Measurements from ENCODE around the gene STK16.

Gene STK16

GRCh38 chr2:219220652-219221402 is 24.5 kb upstream of the STK16 start:
- in situ Hi-C loops (cut with HindIII; ENCODE audit: low sequenced_read_pairs) = no loop called here
- DNase-seq (ENCODE audit: low read depth, low spot score) = no peak
- no peak for TF ChIP-seq CTCF (IDR thresholded peaks at IDR 0.05; ENCODE audit: low read depth, low read length)
- H3K4me3 ChIP-seq (ENCODE audit: low read depth, low read length) = no peak overlapping the region

GRCh38 chr2:219221957-219222518 is 23.2 kb upstream of the STK16 start:
- DNase-seq (ENCODE audit: low read depth, low spot score) = no peak
- in situ Hi-C loops (cut with HindIII; ENCODE audit: low sequenced_read_pairs) = no loop called here
- no peak overlapping the region for H3K4me3 ChIP-seq (ENCODE audit: low read depth, low read length)
- TF ChIP-seq CTCF (IDR thresholded peaks at IDR 0.05; ENCODE audit: low read depth, low read length) = no peak

GRCh38 chr2:219223831-219224610 is 21.3 kb upstream of the STK16 start:
- DNase-seq (ENCODE audit: low read depth, low spot score) = no peak
- in situ Hi-C loops (cut with HindIII; ENCODE audit: low sequenced_read_pairs) = no loop called here
- H3K4me3 ChIP-seq (ENCODE audit: low read depth, low read length) = no peak overlapping the region
- no peak for TF ChIP-seq CTCF (IDR thresholded peaks at IDR 0.05; ENCODE audit: low read depth, low read length)

GRCh38 chr2:219225350-219225749 is 19.9 kb upstream of the STK16 start:
- no peak for TF ChIP-seq CTCF (IDR thresholded peaks at IDR 0.05; ENCODE audit: low read depth, low read length)
- no peak for DNase-seq (ENCODE audit: low read depth, low spot score)
- H3K4me3 ChIP-seq (ENCODE audit: low read depth, low read length) = no peak overlapping the region
- in situ Hi-C loops (cut with HindIII; ENCODE audit: low sequenced_read_pairs) = no loop called here

- H3K4me3 ChIP-seq (ENCODE audit: low read depth, low read length) = peak overlapping the region; percentile 85
- TF ChIP-seq CTCF (IDR thresholded peaks at IDR 0.05; ENCODE audit: low read depth, low read length) = no peak
- in situ Hi-C loops (cut with HindIII; ENCODE audit: low sequenced_read_pairs) = no loop called here
- no peak for DNase-seq (ENCODE audit: low read depth, low spot score)
Measured at GRCh38 chr2:219228041-219228910, 17.0 kb upstream of the STK16 start.

GRCh38 chr2:219228911-219229304 is 16.4 kb upstream of the STK16 start:
- no peak for DNase-seq (ENCODE audit: low read depth, low spot score)
- TF ChIP-seq CTCF (IDR thresholded peaks at IDR 0.05; ENCODE audit: low read depth, low read length) = no peak
- H3K4me3 ChIP-seq (ENCODE audit: low read depth, low read length) = peak overlapping the region; percentile 85
- in situ Hi-C loops (cut with HindIII; ENCODE audit: low sequenced_read_pairs) = no loop called here

All from astrocyte of the spinal cord (primary cell).